ENCODE results near the gene STRN.
"Not testable (repeated sequence)": the region's sequence is repeated elsewhere in the genome, so short reads cannot be mapped to it uniquely, and the experiment has no call there.

The STRN gene

GRCh38 chr2:36902385-36903120 lies 63.8 kb downstream of the STRN start:
- DNase-seq: no peak

- DNase-seq: no peak
Observed at GRCh38 chr2:36892805-36893204, 73.5 kb downstream of the STRN start.

- DNase-seq: peak; percentile 19
Observed at GRCh38 chr2:36889795-36890194, 76.5 kb downstream of the STRN start.

GRCh38 chr2:36887095-36887494 lies 79.2 kb downstream of the STRN start:
- not testable (repeated sequence) for DNase-seq

- no peak for DNase-seq
Observed at GRCh38 chr2:36886664-36887063, 79.7 kb downstream of the STRN start.

GRCh38 chr2:36885605-36886004 lies 80.7 kb downstream of the STRN start:
- DNase-seq: no peak

- DNase-seq: no peak
Observed at GRCh38 chr2:36882532-36882931, 83.8 kb downstream of the STRN start.

GRCh38 chr2:36881816-36882215 lies 84.5 kb downstream of the STRN start:
- DNase-seq: no peak

GRCh38 chr2:36878429-36878828 lies 87.9 kb downstream of the STRN start:
- DNase-seq: no peak

GRCh38 chr2:36871068-36871707 lies 95.1 kb downstream of the STRN start:
- DNase-seq: no peak

GRCh38 chr2:36869606-36870005 lies 96.7 kb downstream of the STRN start:
- no peak for DNase-seq

- DNase-seq: no peak
Observed at GRCh38 chr2:36861896-36862295, 104.4 kb downstream of the STRN start.

GRCh38 chr2:36859366-36859792 lies 107.0 kb downstream of the STRN start:
- DNase-seq: no peak

- no peak for DNase-seq
Observed at GRCh38 chr2:36858551-36859365, 107.6 kb downstream of the STRN start.

GRCh38 chr2:36857713-36858112 lies 108.6 kb downstream of the STRN start:
- DNase-seq: no peak

- DNase-seq: no peak
Observed at GRCh38 chr2:36855429-36855828, 110.9 kb downstream of the STRN start.

- DNase-seq: no peak
Observed at GRCh38 chr2:36854241-36854640, 112.1 kb downstream of the STRN start.

- DNase-seq: no peak
Observed at GRCh38 chr2:36849265-36849664, 117.1 kb downstream of the STRN start.

- no peak for DNase-seq
Observed at GRCh38 chr2:36843838-36844237, 122.5 kb downstream of the STRN start.

GRCh38 chr2:36839976-36840617 lies 126.2 kb downstream of the STRN start:
- no peak for DNase-seq

- DNase-seq: no peak
Observed at GRCh38 chr2:36834731-36835524, 131.4 kb downstream of the STRN start.

GRCh38 chr2:36834203-36834602 lies 132.1 kb downstream of the STRN start:
- DNase-seq: no peak
